MM.1S (cell line): ENCODE data around the gene SEC24D.
A peak's percentile ranks its signal among the peaks of the same experiment; 100 is the strongest.

Experiments
- DNase-seq: peaks from one replicate; pipeline ENCODE4 v3.0.0-alpha.2; 2015
- H2AFZ ChIP-seq: fragments of 300-600 bp; sonication (generic); 2 replicates; pipeline ENCODE4 v1.6.0; 2016; ENCODE audit warnings: antibody characterized with exemption, low read length
- H3F3A ChIP-seq: fragments of 300-600 bp; sonication (generic); 2 replicates; pipeline ENCODE4 v1.6.1; 2016; ENCODE audit warnings: mild to moderate bottlenecking, antibody characterized with exemption, low read length, moderate library complexity, mixed read lengths; ENCODE audit not compliant: insufficient read depth
- H3K27ac ChIP-seq: fragments of 300-600 bp; sonication (generic); 2 replicates; pipeline ENCODE4 v1.5.1; 2016; ENCODE audit warnings: mild to moderate bottlenecking, low read length
- H3K27me3 ChIP-seq: fragments of 300-600 bp; sonication (generic); replicated peaks from 2 replicates; pipeline ENCODE4 v1.6.0; 2016; ENCODE audit warnings: low read length; ENCODE audit not compliant: insufficient read depth
- H3K36me3 ChIP-seq: fragments of 300-600 bp; sonication (generic); replicated peaks from 2 replicates; pipeline ENCODE4 v1.6.1; 2016; ENCODE audit warnings: mild to moderate bottlenecking, low read length, mixed read lengths; ENCODE audit not compliant: insufficient read depth
- H3K4me1 ChIP-seq: fragments of 300-600 bp; sonication (generic); 2 replicates; pipeline ENCODE4 v1.6.1; 2016; ENCODE audit warnings: low read length, mixed read lengths
- H3K4me2 ChIP-seq: fragments of 300-600 bp; sonication (generic); 2 replicates; pipeline ENCODE4 v1.6.0; 2016; ENCODE audit warnings: low read depth, low read length
- H3K4me3 ChIP-seq: fragments of 300-600 bp; sonication (generic); 2 replicates; pipeline ENCODE4 v1.5.1; 2016; ENCODE audit warnings: low read length, mixed read lengths
- H3K79me2 ChIP-seq: fragments of 300-600 bp; sonication (generic); 2 replicates; pipeline ENCODE4 v1.6.1; 2016; ENCODE audit warnings: mixed run types, low read length, mixed read lengths
- H3K9ac ChIP-seq: fragments of 300-600 bp; sonication (generic); 2 replicates; pipeline ENCODE4 v1.6.1; 2016; ENCODE audit warnings: low read length, mixed read lengths
- H3K9me2 ChIP-seq: fragments of 300-600 bp; sonication (generic); replicated peaks from 2 replicates; pipeline ENCODE4 v1.6.1; 2016; ENCODE audit warnings: mild to moderate bottlenecking, low read length, mixed read lengths; ENCODE audit not compliant: insufficient read depth
- H3K9me3 ChIP-seq: fragments of 300-600 bp; sonication (generic); replicated peaks from 2 replicates; pipeline ENCODE4 v1.6.1; 2016; ENCODE audit warnings: mild to moderate bottlenecking, low read length, mixed read lengths; ENCODE audit not compliant: insufficient read depth
- H4K20me1 ChIP-seq: fragments of 300-600 bp; sonication (generic); 2 replicates; pipeline ENCODE4 v1.6.1; 2016; ENCODE audit warnings: mild to moderate bottlenecking, low read length, moderate library complexity, mixed read lengths; ENCODE audit not compliant: insufficient read depth
- CTCF ChIP-seq: fragments of 300-600 bp; sonication (generic); IDR thresholded peaks from 2 replicates; pipeline ENCODE4 v1.5.1; 2016; ENCODE audit warnings: antibody characterized with exemption, low read length, mixed read lengths
- EZH2 ChIP-seq: fragments of 300-600 bp; sonication (generic); optimal IDR thresholded peaks from 2 replicates; pipeline ENCODE3; 2017; ENCODE audit warnings: low read depth, mild to moderate bottlenecking, antibody characterized with exemption, low read length, mixed read lengths
- EZH2phosphoT487 ChIP-seq: fragments of 300-600 bp; sonication (generic); IDR thresholded peaks from 2 replicates; pipeline ENCODE4 v1.6.1; 2018; ENCODE audit warnings: antibody characterized with exemption, low read length

SEC24D gene

GRCh38 chr4:118742050-118742449 lies 93.9 kb downstream of the SEC24D start:
- no peak overlapping the region for H2AFZ ChIP-seq

GRCh38 chr4:118741301-118741855 lies 94.5 kb downstream of the SEC24D start:
- Histone ChIP-seq H3K4me2 (no peak overlapping the region), H3K27me3 (no peaks in the 10 kb centered on the region), H3K4me3 (no peak overlapping the region), H3F3A (0 out of 2 replicates have a peak, but pooled peaks cover 3% of the 10 kb centered on the region), H2AFZ (no peak overlapping the region), H3K4me1 (no peaks in the 10 kb centered on the region), H3K79me2 (no peaks in the 10 kb centered on the region), H3K9me2 (no peaks in the 10 kb centered on the region), H3K27ac (no peak overlapping the region), H3K9me3 (no peaks in the 10 kb centered on the region), H4K20me1 (no peaks in the 10 kb centered on the region), H3K9ac (no peak overlapping the region), H3K36me3 (peaks cover 9% of the 10 kb centered on the region)
- no peak for TF ChIP-seq EZH2phosphoT487
- no peak for TF ChIP-seq CTCF
- no peak for TF ChIP-seq EZH2
- DNase-seq: no peak

More at GRCh38 chr4:118742050-118742449, 93.9 kb downstream of the SEC24D start:
- no peak overlapping the region for H3K4me3 ChIP-seq
- H4K20me1 ChIP-seq: no peaks in the 10 kb centered on the region
- no peaks in the 10 kb centered on the region for H3K27me3 ChIP-seq
- no peak for TF ChIP-seq CTCF
- no peak overlapping the region for H3K4me2 ChIP-seq
- peaks cover 7% of the 10 kb centered on the region for H3K36me3 ChIP-seq
- no peaks in the 10 kb centered on the region for H3K79me2 ChIP-seq
- no peaks in the 10 kb centered on the region for H3K9me2 ChIP-seq
- no peak for DNase-seq
- H3K4me1 ChIP-seq: no peaks in the 10 kb centered on the region
- no peaks in the 10 kb centered on the region for H3K9me3 ChIP-seq
- no peak overlapping the region for H3K27ac ChIP-seq
- no peak overlapping the region for H3K9ac ChIP-seq
- H3F3A ChIP-seq: 0 out of 2 replicates have a peak, but pooled peaks cover 3% of the 10 kb centered on the region

GRCh38 chr4:118740869-118741268 lies 95.1 kb downstream of the SEC24D start:
- Histone ChIP-seq H3K79me2 (no peaks in the 10 kb centered on the region), H3K4me1 (no peaks in the 10 kb centered on the region), H3K27me3 (no peaks in the 10 kb centered on the region), H3K9me3 (no peaks in the 10 kb centered on the region), H3K9me2 (no peaks in the 10 kb centered on the region), H3K4me2 (no peak overlapping the region), H4K20me1 (no peaks in the 10 kb centered on the region), H2AFZ (no peak overlapping the region), H3K27ac (no peak overlapping the region), H3F3A (0 out of 2 replicates have a peak, but pooled peaks cover 3% of the 10 kb centered on the region), H3K4me3 (no peak overlapping the region), H3K9ac (no peak overlapping the region), H3K36me3 (peaks cover 11% of the 10 kb centered on the region)
- TF ChIP-seq CTCF: peak; percentile 29
- TF ChIP-seq EZH2: no peak
- peak; percentile 33 for DNase-seq
